CD8-positive, alpha-beta memory T cell (primary cell): ENCODE data around the gene PTMA. TPM values are rescaled to one million over a fixed set of nuclear protein-coding genes. Genes with fewer than 3 reads are reported as not detected.
A peak's percentile ranks its signal among the peaks of the same experiment; 100 is the strongest.

Experiments used
- CTCF ChIA-PET: fragments of 350-600 bp; sonication (Branson Sonifier 250); formaldehyde crosslinking; loops from one replicate; lab custom pipeline; 2021; ENCODE audit warnings: antibody characterized with exemption; lab: Charles Lee
- POLR2A ChIA-PET: fragments of 350-600 bp; sonication (Branson Sonifier 250); formaldehyde crosslinking; loops from one replicate; lab custom pipeline; 2021; ENCODE audit warnings: antibody characterized with exemption; lab: Charles Lee
- DNase-seq, 5 donors: peaks; one replicate each; pipeline versions ENCODE4 v3.0.0 to v3.0.0-alpha.2; 2020 to 2022; ENCODE audit warnings: mixed read lengths in 1 of 5
- H3K27ac ChIP-seq: one replicate; pipeline ENCODE4 v1.7.0; 2013; ENCODE audit warnings: low read depth, mild to moderate bottlenecking, low read length, moderate library complexity
- H3K27me3 ChIP-seq: 2 replicates; pipeline ENCODE4 v1.7.0; 2013; ENCODE audit warnings: low read length, mild to moderate bottlenecking; ENCODE audit not compliant: insufficient read depth, poor library complexity, severe bottlenecking
- H3K36me3 ChIP-seq: 2 replicates; pipeline ENCODE4 v1.7.0; 2013; ENCODE audit warnings: mild to moderate bottlenecking, low read length, moderate library complexity; ENCODE audit not compliant: insufficient read depth
- H3K4me1 ChIP-seq: 2 replicates; pipeline ENCODE4 v1.7.0; 2013; ENCODE audit warnings: mild to moderate bottlenecking, low read length, moderate library complexity; ENCODE audit not compliant: insufficient read depth
- H3K4me3 ChIP-seq: 2 replicates; pipeline ENCODE4 v1.7.0; 2013; ENCODE audit warnings: mild to moderate bottlenecking, low read length
- H3K9me3 ChIP-seq: 2 replicates; pipeline ENCODE4 v1.7.0; 2013; ENCODE audit warnings: mild to moderate bottlenecking, low read length
- H3K27ac Mint-ChIP-seq, 8 donors: one replicate each; pipeline ENCODE4 v1.8.0; 2020 to 2021; ENCODE audit warnings: mixed read lengths in 8 of 8, mild to moderate bottlenecking in 6 of 8, inconsistent platforms in 3 of 8, moderate library complexity in 3 of 8
- H3K27me3 Mint-ChIP-seq, 2 donors: one replicate each; pipeline ENCODE4 v1.8.0; 2020 to 2021; ENCODE audit warnings: mixed read lengths in 2 of 2, mild to moderate bottlenecking in 1 of 2, moderate library complexity in 1 of 2
- H3K36me3 Mint-ChIP-seq, 3 donors: one replicate each; pipeline ENCODE4 v1.8.0; 2020 to 2021; ENCODE audit warnings: mixed read lengths in 3 of 3, inconsistent platforms in 1 of 3, mild to moderate bottlenecking in 1 of 3
- H3K4me1 Mint-ChIP-seq, 3 donors: one replicate each; pipeline ENCODE4 v1.8.0; 2020 to 2021; ENCODE audit warnings: mixed read lengths in 3 of 3, inconsistent platforms in 1 of 3, mild to moderate bottlenecking in 1 of 3
- H3K4me3 Mint-ChIP-seq, 7 donors: one replicate each; pipeline ENCODE4 v1.8.0; 2020 to 2021; ENCODE audit warnings: mixed read lengths in 7 of 7, mild to moderate bottlenecking in 6 of 7, moderate library complexity in 4 of 7, inconsistent platforms in 2 of 7
- H3K9me3 Mint-ChIP-seq, 5 donors: one replicate each; pipeline ENCODE4 v1.8.0; 2020 to 2022; ENCODE audit warnings: mixed read lengths in 5 of 5, mild to moderate bottlenecking in 3 of 5, moderate library complexity in 2 of 5, inconsistent platforms in 1 of 5
- polyA plus RNA-seq: library from polyadenylated mRNA; unstranded; fragments of 300-500 nt; fragmentation: Illumina TruSeq; gene quantifications from one replicate; pipeline ENCODE4 v1.2.3, GENCODE V29; 2021
- total RNA-seq, 2 experiments: library from RNA; stranded (reverse); gene quantifications; one replicate each; pipeline ENCODE4 v1.2.3, GENCODE V29; 2021

Gene PTMA
- total and polyA plus RNA-seq, 3 experiments from 2014 or later = 1,830 to 2,474 (median 2,403) TPM

- no peak overlapping the region for H3K4me3 ChIP-seq
- Mint-ChIP-seq H3K27me3 (peaks cover 0 to 3% of the 10 kb centered on the region in 2 donors), H3K36me3 (no peaks in the 10 kb centered on the region), H3K4me1 (peaks cover 4 to 7% (median 5%) of the 10 kb centered on the region in 3 donors), H3K4me3 (no peak overlapping the region), H3K9me3 (no peaks in the 10 kb centered on the region), H3K27ac (no peak overlapping the region)
- H3K9me3 ChIP-seq = no peaks in the 10 kb centered on the region
- no peaks in the 10 kb centered on the region for H3K36me3 ChIP-seq
- ChIA-PET POLR2A (no interaction called here), CTCF (interaction anchor here (1.1 to 11.3 kb wide), 4 partner anchors 14 to 33 kb away, joined by 3 to 209 read pairs (median 7); no protein-coding TSS in a partner anchor)
- no peaks in the 10 kb centered on the region for H3K27me3 ChIP-seq
- no peak for DNase-seq
- H3K4me1 ChIP-seq = no peaks in the 10 kb centered on the region
- no peak overlapping the region for H3K27ac ChIP-seq
Measured at GRCh38 chr2:231691251-231691772, 17.0 kb upstream of the PTMA start.

GRCh38 chr2:231692847-231693246, 15.5 kb upstream of the PTMA start:
- Mint-ChIP-seq H3K27me3 (peaks cover 0 to 2% of the 10 kb centered on the region in 2 donors), H3K36me3 (no peaks in the 10 kb centered on the region), H3K4me1 (no peaks in the 10 kb centered on the region), H3K27ac (no peak overlapping the region), H3K4me3 (no peak overlapping the region), H3K9me3 (no peaks in the 10 kb centered on the region)
- Histone ChIP-seq H3K4me3 (no peak overlapping the region), H3K4me1 (no peaks in the 10 kb centered on the region), H3K27me3 (no peaks in the 10 kb centered on the region), H3K27ac (no peak overlapping the region), H3K36me3 (no peaks in the 10 kb centered on the region), H3K9me3 (no peaks in the 10 kb centered on the region)
- POLR2A ChIA-PET = no interaction called here
- DNase-seq = no peak
- CTCF ChIA-PET = interaction anchor here (0.8 to 5.8 kb wide), 7 partner anchors 11 to 39 kb away, joined by 3 to 47 read pairs (median 4); no protein-coding TSS in a partner anchor

DNA sequence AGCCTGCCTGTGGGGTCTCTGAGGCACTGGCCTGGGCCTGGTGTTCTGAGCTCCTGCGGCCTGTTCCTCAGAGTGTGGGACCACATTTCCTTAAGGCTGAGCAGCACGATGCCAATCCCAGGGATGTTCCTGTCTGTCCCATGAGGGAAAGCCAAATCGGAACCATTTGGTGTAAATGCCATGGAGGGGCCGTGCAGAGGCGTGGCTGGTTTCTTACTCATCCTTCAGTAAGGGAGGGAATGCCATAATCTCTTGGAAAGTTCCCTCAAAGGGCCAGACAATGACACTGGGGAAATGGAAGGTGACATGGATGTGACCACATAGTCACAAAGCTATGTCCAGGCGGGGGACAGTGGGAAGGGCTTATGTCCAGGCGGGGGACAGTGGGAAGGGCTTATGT, 14.4 kb upstream of the PTMA start:
- ChIA-PET POLR2A (no interaction called here), CTCF (interaction anchor here (1.1 to 5.8 kb wide), 5 partner anchors 10 to 20 kb away, joined by 4 to 47 read pairs (median 4); no protein-coding TSS in a partner anchor)
- Histone ChIP-seq H3K9me3 (no peaks in the 10 kb centered on the region), H3K36me3 (no peaks in the 10 kb centered on the region), H3K4me3 (no peak overlapping the region), H3K27ac (no peak overlapping the region), H3K4me1 (no peaks in the 10 kb centered on the region), H3K27me3 (no peaks in the 10 kb centered on the region)
- H3K36me3 Mint-ChIP-seq = no peaks in the 10 kb centered on the region
- no peaks in the 10 kb centered on the region for H3K4me1 Mint-ChIP-seq
- H3K4me3 Mint-ChIP-seq = no peak overlapping the region
- no peak for DNase-seq
- H3K27me3 Mint-ChIP-seq = peaks cover 0 to 2% of the 10 kb centered on the region in 2 donors
- no peaks in the 10 kb centered on the region for H3K9me3 Mint-ChIP-seq
- no peak overlapping the region for H3K27ac Mint-ChIP-seq

DNA sequence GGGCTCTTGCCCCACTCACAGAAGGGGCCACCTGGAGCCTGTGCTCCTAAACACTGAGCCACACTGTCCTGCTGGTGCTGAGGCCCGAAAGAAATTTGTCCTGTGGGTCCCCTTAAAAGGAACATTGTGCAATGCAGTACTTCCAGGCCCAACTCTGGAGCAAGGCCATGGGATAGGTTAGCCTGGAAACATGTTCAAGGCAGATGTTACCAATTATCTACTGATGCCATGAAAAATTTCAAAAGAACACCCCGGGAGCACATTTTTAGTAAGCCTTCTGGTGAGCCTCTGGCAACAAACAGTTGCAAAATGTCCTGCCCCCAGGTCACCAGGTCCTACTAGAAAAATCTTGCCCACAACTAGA, 12.3 kb upstream of the PTMA start:
- H3K27me3 Mint-ChIP-seq = peaks cover 0 to 2% of the 10 kb centered on the region in 2 donors
- Histone ChIP-seq H3K36me3 (no peaks in the 10 kb centered on the region), H3K4me1 (no peaks in the 10 kb centered on the region), H3K27me3 (no peaks in the 10 kb centered on the region), H3K4me3 (no peak overlapping the region), H3K9me3 (no peaks in the 10 kb centered on the region), H3K27ac (no peak overlapping the region)
- ChIA-PET POLR2A (no interaction called here), CTCF (interaction anchor here (1.1 to 5.8 kb wide), 3 partner anchors 9 to 18 kb away, joined by 5 to 47 read pairs (median 10); no protein-coding TSS in a partner anchor)
- H3K9me3 Mint-ChIP-seq = no peaks in the 10 kb centered on the region
- H3K4me1 Mint-ChIP-seq = no peaks in the 10 kb centered on the region
- H3K27ac Mint-ChIP-seq = no peak overlapping the region
- no peak overlapping the region for H3K4me3 Mint-ChIP-seq
- no peaks in the 10 kb centered on the region for H3K36me3 Mint-ChIP-seq
- no peak for DNase-seq

DNA sequence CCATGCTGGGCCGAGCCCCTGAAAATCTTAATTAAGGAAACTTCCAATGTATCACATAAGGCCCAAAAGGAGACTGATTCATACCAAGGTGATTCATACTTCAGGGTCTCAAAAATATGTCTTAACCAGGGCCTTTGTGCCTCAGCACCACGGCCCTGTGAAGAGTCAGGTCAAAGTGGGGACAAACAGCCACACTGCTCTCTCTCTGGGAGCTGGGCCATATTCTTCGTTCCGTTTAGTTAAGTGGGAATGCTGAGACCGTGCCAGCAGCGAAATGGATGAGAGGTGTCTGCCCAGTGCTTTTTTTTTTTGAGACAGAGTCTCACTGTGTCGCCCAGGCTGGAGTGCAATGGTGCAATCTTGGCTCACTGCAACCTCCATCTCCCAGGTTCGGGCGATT, 9.3 kb upstream of the PTMA start:
- Mint-ChIP-seq H3K27me3 (peaks cover 0 to 1% of the 10 kb centered on the region in 2 donors), H3K36me3 (no peaks in the 10 kb centered on the region), H3K27ac (no peak overlapping the region), H3K4me1 (peaks cover 0 to 4% (median 0%) of the 10 kb centered on the region in 3 donors), H3K9me3 (no peaks in the 10 kb centered on the region), H3K4me3 (no peak overlapping the region)
- Histone ChIP-seq H3K27ac (no peak overlapping the region), H3K4me3 (no peak overlapping the region), H3K4me1 (no peaks in the 10 kb centered on the region), H3K36me3 (no peaks in the 10 kb centered on the region), H3K9me3 (no peaks in the 10 kb centered on the region), H3K27me3 (no peaks in the 10 kb centered on the region)
- ChIA-PET CTCF (interaction anchor here (1.2 to 9.2 kb wide), 2 partner anchors 16 to 32 kb away, joined by 3 to 71 read pairs; no protein-coding TSS in a partner anchor), POLR2A (interaction anchor here (1.3 kb wide), 1 partner anchor 21 kb away, joined by 4 read pairs; no protein-coding TSS in a partner anchor)
- DNase-seq = no peak

DNA sequence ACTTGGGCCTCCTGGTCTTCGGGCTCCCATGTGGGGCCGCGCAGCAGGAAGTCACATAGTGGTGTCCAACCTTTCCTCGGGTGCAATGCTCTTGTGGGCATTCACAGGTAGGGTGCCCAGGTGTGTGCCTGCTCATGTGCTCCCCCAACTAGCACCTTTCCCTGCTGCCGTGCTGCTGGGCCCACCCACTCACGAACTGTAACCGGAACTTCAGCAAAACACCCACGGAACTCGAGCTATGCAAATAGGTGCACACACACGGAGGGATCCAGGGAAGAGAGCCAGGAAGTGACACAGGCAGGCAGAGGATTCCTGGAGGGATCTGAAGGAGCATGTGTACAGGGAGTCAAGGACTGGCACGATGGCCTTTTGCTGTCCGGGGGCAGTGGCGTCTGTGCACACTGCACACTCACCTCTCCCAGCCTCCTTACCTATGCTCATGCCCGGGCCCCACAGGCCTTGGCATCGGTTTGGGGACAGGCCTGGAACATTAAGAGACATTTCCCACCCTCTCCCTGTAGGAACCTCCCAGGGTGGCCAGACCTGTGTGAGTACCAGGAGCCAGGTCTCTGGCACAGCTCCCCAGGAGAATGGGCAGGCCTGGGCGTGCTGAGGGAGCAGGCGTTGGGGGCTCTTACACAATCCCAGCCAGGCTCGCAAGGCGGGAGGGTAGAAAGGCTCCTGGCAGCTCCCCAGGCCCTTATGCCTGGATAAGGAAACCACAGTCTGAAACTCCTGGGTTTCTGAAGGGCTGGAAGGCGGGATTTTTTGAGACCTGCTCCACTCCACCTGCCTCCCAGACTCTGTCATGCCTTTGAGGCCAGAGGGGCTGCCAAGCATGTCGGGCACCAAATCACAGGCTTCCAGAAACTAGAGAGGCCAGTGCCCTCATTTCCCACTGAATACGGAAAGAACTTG, 6.6 kb upstream of the PTMA start:
- Mint-ChIP-seq H3K27me3 (peaks cover 0 to 1% of the 10 kb centered on the region in 2 donors), H3K9me3 (no peaks in the 10 kb centered on the region), H3K4me3 (no peak overlapping the region), H3K36me3 (peaks cover 0 to 6% (median 0%) of the 10 kb centered on the region in 3 donors), H3K4me1 (peaks cover 11 to 21% (median 12%) of the 10 kb centered on the region in 3 donors), H3K27ac (peak overlapping the region in 3 of 8 donors; percentile 47 to 60 (median 57))
- POLR2A ChIA-PET = no interaction called here
- peaks cover 13% of the 10 kb centered on the region for H3K4me1 ChIP-seq
- H3K4me3 ChIP-seq = no peak overlapping the region
- no peaks in the 10 kb centered on the region for H3K9me3 ChIP-seq
- no peaks in the 10 kb centered on the region for H3K36me3 ChIP-seq
- no peak for DNase-seq
- no peaks in the 10 kb centered on the region for H3K27me3 ChIP-seq
- CTCF ChIA-PET = interaction anchor here (1.1 to 9.2 kb wide), 5 partner anchors 8 to 24 kb away, joined by 3 to 71 read pairs (median 6); no protein-coding TSS in a partner anchor
- no peak overlapping the region for H3K27ac ChIP-seq

DNA sequence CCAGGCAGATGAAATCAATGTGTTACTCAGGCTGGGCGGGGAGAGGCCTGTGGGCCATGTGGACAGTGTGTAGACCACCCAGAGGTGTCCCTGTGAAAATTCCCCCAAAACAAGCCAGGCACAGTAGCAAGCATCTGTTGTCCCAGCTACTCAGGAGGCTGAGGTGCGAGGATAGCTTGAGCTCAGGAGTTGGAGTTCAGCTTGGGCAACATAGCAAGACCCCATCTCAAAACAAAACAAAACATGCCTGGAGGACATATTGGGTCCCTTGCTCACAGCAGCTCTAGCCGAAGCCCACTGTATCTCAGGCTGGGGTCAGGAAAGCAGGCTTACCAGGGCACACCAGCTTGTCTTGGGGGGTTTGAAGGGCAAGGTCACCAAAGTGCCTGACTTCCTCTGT, 4.3 kb upstream of the PTMA start:
- peaks cover 13% of the 10 kb centered on the region for H3K4me1 ChIP-seq
- H3K27me3 ChIP-seq = no peaks in the 10 kb centered on the region
- no peak for DNase-seq
- Mint-ChIP-seq H3K27ac (peak overlapping the region in 6 of 8 donors; percentile 17 to 74 (median 68)), H3K9me3 (peaks cover 0 to 2% (median 0%) of the 10 kb centered on the region in 5 donors), H3K27me3 (peaks cover 0 to 4% of the 10 kb centered on the region in 2 donors), H3K4me3 (peak overlapping the region in 4 of 7 donors; percentile 16 to 81 (median 30)), H3K4me1 (peaks cover 12 to 31% (median 15%) of the 10 kb centered on the region in 3 donors), H3K36me3 (peaks cover 0 to 19% (median 0%) of the 10 kb centered on the region in 3 donors)
- H3K4me3 ChIP-seq = no peak overlapping the region
- H3K27ac ChIP-seq = no peak overlapping the region
- no peaks in the 10 kb centered on the region for H3K36me3 ChIP-seq
- ChIA-PET CTCF (interaction anchor here (0.6 to 9.2 kb wide), 7 partner anchors 8 to 93 kb away, joined by 3 to 88 read pairs (median 4); no protein-coding TSS in a partner anchor), POLR2A (interaction anchor here (0.6 kb wide), 1 partner anchor 43 kb away, joined by 3 read pairs; no protein-coding TSS in a partner anchor)
- no peaks in the 10 kb centered on the region for H3K9me3 ChIP-seq
